GM18951 (cell line): ENCODE data around the gene ZNF496.
"Not testable (repeated sequence)": the region's sequence is repeated elsewhere in the genome, so short reads cannot be mapped to it uniquely, and the experiment has no call there.

Experiments
- POLR2A ChIP-seq: IDR thresholded peaks from 4 replicates; pipeline ENCODE4 v1.6.1; 2011; ENCODE audit warnings: mild to moderate bottlenecking; ENCODE audit not compliant: insufficient read length, insufficient read depth; ENCODE audit errors: extremely low read depth
- in situ Hi-C: fragments of 300-500 bp; cut with MboI; formaldehyde crosslinking; loops from one replicate; pipeline ENCODE4 v1.12.0; 2022; ENCODE audit warnings: low sequenced_read_pairs, mixed read lengths, inconsistent platforms; ENCODE audit not compliant: unreplicated experiment

The ZNF496 gene

DNA sequence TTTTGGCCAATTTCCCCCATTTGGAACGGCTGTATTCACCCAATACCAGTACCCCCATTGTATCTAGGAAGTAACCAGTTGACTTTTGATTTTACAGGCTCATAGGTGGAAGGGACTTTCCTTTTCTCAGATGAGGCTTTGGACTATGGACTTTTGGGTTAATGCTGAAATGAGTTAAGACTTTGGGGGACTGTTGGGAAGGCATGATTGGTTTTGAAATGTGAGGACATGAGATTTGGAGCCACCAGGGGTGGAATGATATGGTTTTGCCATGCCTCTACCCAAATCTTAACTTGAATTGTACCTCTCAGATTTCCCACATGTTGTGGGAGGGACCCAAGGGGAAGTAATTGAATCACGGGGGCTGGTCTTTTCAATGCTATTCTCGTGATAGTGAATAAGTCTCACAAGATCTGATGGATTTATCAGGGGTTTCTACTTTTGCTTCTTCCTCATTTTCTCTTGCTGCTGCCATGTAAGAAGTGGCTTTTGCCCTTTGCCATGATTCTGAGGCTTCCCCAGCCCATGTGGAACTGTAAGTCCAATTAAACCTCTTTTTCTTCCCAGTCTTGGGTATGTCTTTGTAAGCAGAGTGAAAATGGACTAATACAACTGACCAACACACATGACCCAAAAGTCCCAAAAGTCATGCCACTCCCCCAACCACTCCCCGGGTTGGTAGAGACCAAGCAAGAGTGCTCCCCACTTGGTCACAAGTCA is 35.4 kb upstream of the ZNF496 start:
- TF ChIP-seq POLR2A: no peak
- in situ Hi-C loops: no loop called here

DNA sequence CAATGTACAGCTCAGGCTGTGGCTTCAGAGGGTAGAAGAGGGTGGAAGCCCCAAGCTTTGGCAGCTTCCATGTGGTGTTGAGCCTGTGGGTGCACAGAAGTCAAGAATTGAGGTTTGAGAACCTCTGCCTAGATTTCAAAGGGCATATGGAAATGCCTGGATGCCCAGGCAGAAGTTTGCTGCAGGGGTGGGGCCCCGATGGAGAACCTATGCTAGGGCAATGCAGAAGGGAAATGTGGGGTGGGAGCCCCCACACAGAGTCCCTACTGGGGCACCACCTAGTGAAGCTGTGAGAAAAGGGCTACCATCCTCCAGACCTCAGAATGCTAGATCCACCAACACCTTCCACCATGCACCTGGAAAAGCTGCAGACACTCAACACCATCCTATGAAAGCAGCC is 34.7 kb upstream of the ZNF496 start:
- in situ Hi-C loops: not testable (repeated sequence)

DNA sequence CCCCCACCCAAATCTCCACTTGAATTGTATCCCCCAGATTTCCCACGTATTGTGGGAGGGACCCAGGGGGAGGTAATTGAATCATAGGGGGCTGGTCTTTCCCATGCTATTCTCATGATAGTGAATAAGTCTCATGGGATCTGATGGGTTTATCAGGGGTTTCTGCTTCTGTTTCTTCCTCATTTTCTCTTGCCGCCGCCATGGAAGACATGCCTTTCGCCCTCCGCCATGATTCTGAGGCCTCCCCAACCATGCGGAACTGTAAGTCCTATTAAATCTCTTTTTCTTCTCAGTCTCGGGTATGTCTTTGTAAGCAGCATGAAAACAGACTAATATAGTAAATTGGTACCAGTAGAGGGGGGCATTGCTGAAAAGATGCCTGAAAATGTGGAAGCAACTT is 33.4 kb upstream of the ZNF496 start:
- no peak for TF ChIP-seq POLR2A
- in situ Hi-C loops: no loop called here

DNA sequence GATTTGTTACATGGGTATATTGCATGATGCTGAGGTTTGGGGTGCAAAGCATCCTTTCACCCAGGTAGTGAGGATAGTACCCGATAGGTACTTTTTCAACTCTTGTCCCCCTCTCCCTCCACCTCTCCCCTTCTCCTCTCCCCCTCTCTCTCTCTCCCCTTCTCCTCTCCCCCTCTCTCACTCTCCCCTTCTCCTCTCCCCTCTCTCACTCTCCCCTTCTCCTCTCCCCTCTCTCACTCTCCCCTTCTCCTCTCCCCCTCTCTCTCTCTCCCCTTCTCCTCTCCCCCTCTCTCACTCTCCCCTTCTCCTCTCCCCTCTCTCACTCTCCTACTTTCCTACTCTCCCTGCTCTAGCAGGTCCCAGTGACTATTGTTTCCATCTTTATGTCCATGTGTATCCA is 31.3 kb upstream of the ZNF496 start:
- in situ Hi-C loops: not testable (repeated sequence)

DNA sequence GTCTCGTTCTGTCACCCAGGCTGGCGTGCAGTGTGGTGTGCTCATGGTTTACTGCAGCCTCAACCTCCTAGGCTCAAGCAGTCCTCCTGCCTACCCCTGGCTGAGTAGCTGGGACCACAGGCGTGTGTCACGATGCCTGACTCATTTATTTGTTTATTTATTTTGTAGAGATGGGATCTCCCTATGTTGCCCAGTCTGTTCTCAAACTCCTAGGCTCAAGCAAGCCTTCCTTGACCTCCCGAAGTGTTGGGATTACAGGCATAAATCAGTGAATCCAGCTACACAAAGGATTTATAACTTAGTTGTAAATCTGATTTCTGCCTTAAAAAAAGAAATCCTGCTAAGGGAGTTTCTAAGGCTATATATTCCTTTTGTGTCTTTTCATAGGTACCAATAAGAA is 30.5 kb upstream of the ZNF496 start:
- TF ChIP-seq POLR2A: no peak
- in situ Hi-C loops: no loop called here

DNA sequence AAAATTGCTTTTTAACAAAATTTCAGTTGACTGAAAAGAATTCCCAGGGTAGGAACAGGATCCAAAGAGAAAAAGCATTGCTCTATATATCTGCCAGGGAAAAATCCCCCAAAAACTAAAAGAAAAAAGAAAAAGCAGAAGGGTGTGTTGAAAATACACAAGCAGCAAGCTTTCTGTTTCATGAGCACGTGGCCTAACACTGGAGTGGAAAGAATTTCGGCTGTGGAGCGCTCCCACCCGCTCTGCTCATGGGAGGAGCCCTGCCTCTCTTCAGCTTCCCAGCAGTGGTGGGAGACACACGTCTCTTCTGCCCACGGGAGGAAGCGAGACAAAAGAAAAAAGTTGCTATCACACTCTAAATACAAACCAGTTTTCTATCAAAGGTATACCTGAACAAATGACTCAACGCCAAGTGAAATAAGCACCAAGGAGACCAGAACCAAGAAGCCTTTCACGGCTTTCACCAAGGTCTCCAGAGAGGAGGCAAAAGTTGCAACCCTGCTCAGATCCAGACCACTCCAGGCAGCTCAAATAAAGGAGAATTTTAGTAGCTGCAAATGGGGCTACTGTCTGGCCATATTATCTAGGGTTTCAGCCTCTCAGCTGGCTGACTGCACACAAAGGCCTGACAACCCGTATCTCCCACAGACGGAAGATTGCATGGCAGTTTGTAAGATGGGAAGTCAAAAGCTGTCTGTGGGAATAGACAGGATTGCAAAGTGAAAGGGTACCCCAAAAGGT is 29.5 kb upstream of the ZNF496 start:
- in situ Hi-C loops: no loop called here

DNA sequence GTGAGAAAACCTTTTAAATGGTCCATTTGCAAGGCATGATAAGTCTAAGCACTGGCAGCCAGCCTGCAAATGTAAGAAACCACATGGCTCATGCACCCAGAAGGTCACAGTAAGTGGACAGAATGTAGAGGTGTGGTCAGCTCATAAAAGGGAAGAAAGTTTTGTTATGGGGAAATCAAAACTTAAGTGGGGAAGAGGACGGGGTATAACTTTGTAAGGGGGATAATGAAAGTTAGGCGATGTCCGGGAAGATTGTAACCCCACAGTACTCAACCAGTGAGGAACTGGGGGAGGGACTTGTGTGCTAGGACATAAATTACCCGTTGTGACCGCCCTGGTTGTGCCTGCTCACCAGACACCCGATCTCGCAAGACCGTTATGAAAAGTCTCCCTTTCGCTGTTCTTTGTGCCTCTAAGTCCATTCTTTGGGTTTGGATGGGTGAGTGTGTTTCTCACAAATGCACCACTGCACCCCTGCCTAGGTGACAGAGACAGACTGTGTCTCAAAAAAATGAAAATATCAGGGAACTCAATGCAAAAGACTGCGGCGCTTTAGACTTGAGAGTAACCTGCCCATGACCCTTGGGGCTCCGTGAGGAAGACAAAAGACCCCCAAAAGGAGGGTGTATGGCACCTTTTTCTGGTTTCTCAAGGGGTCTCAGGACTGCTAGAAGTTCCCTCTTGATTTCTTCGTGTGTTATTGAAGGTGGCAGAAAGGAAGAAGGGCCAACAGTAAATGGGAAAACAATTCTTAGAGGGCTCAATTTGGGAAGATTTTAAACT is 28.6 kb upstream of the ZNF496 start:
- TF ChIP-seq POLR2A: no peak
- in situ Hi-C loops: no loop called here

More for the DNA sequence above, 29.5 kb upstream of the ZNF496 start:
- TF ChIP-seq POLR2A: no peak

DNA sequence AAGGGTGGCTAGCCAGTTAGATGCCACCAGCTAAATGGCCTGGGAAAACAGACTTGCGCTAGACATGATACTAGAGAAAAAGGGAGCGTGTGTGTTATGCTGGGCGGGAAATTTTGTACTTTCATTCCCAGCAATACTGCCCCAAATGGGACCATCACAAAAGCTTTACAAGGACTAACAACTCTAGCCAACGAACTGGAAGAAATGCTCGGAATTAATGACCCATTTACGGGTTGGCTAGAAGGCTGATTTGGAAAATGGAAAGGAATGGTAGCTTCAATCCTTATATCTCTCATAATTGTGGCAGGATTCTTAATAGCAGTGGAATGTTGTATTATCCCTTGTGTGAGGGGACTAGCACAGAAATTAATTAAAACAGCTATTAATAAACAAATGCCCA is 27.9 kb upstream of the ZNF496 start:
- TF ChIP-seq POLR2A: no peak
- in situ Hi-C loops: no loop called here

DNA sequence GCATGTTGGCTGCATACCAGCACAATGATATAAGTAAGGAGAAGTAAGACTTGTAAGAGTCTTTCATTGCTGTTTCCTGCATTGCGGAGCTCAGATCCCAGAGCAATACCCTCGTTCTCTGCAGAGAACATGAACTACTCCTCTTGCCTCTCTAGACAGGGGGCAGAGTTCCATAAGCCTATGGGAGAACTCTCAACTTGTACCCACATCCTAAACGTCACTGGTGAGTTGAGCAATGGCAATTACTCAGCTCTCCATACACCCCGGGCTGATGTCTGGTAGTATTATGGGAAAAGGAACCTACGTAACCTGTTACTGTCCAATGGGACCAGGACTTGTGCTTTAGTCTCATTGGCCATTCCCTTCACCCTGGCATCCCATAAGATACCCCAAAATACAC is 27.3 kb upstream of the ZNF496 start:
- in situ Hi-C loops: no loop called here
- no peak for TF ChIP-seq POLR2A

DNA sequence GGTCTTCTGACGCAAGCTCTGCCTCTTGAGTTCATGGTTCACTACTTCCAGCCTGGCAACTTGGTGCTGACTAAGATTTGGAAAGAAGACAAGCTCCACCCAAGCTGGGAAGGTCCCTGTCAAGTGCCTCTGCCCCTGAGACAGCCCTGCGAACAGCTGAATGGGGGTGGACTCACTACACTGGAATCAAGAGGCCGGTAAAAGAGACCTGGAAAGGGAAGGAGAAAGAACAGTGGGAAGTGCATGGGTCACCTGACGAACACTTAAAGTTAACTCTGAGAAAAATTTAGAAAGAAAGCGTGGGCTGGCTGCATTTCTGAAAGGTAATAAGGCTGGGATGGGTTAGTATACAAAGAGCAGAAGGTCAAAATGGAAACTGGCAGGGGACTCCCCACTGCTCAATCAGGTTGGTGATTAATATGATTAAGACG is 26.1 kb upstream of the ZNF496 start:
- in situ Hi-C loops: no loop called here
- TF ChIP-seq POLR2A: no peak

DNA sequence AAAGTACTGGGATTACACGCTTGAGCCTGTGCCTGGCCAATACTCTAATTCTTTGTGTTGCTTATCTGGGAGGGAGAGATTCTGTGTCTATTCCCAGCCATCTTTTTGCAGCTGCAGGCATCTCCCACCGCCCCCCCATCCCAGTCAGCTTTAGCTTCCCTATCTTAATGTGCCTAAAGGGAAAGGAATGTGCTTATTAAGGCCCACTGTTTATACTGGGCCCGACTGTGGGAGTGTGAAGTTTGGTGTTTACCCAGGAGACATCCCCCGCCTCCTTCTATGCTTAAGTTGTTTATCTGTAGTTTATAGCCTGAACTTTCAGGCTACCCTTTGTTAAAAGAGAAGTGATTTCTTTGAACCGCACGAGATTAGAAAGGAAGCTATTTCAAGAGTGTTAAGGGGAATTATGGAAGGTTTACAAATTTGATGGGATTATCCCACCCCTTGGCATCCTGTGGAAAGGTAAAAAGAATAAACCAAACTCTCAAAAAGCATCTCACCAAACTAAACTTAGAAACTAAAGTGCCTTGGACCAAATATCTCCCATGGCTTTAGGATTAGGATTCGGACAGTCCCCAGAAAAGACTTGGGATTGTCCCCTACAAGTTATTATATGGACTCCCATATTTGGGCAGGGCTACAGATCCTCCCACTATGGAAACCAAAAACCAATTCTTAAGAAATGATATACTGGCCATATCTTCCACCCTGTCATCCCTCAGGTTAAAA is 25.5 kb upstream of the ZNF496 start:
- TF ChIP-seq POLR2A: no peak
- in situ Hi-C loops: no loop called here

DNA sequence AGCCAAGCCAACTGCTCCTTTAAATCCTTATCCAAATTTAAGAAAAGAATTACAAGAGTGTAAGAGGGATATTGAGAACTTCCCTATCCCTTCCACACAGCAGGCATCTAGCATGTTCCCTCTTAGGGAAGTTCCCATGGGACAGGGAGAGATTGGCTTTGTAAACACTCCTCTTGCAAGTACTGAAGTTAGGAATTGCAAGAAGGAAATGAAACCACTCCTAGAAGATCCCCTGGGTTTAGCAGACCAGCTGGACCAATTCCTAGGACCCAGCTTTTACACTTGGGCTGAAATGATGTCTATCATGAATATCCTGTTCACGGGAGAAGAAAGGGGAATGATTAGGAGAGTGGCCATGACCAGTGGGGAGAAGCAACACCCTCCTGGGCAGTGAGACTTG is 23.5 kb upstream of the ZNF496 start:
- in situ Hi-C loops: not testable (repeated sequence)

DNA sequence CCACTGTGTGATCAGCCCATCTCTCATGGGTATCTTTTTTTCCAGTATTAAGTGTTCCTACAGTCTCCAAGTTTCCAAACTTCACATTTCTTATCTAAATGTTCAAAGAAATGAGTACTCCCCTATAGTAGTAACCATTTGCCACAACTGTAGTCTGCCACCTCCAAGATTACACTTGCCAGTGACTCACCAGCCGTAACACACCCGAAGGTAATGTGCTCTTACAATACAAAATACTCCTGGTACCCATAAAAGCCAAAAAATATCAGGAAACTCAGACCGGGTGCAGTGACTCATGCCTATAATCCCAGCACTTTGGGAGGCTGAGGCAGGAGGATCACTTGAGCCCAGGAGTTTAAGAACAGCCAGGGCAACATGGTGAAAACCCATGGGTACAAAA is 20.5 kb upstream of the ZNF496 start:
- no peak for TF ChIP-seq POLR2A
- in situ Hi-C loops: no loop called here

DNA sequence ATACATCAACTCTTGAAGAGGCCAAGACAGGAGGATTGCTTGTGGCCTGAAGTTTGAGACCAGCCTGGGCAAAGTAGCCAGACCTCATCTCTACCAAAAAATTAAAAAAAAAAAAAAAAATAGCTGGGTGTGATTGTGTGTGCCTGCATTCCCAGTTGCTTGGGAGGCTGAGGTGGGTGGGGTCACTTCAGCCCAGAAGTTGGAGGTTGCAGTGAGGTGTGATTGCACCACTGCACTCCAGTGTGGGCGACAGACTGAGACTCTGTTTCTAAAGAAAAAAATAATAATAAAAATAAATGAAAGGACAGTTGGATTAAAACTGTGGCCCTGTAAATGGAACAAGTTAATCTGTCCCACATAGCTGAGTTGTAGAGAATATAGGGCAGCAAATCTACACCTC is 18.9 kb upstream of the ZNF496 start:
- in situ Hi-C loops: no loop called here
- TF ChIP-seq POLR2A: no peak
